ENCODE results near the gene PRODH.
"Not testable (repeated sequence)": the region's sequence is repeated elsewhere in the genome, so short reads cannot be mapped to it uniquely, and the experiment has no call there.

The PRODH gene

DNA sequence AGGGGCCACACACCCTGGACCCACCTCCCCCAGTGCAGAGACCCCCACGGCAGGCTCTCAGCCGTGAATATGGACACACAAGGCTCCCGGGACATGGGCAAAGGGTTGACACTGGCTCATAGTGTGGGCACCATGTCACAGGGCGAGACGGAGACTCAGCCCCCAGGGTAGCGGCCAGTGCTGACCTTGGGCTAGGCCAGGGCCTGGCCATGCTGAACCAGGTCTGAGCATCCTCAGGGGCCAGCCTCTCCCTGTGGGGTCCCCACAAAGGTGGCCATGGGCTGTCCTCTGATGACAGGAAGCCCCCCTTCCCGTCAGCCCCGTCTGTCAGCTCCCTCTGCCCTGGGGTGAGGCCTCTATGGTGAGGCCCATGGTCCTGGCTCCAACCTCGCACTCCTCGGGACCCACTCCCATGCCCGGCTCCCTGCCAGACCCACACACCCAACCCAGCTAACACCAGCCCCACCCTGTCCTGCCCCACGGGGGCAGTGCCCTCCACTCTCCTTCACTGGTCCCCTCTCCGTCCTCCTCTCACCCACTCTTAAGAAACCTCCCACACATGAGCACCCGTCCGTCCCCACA is 19.0 kb upstream of the PRODH start:
- DNase-seq (ENCODE audit: low read depth in 2 of 2, low spot score in 1 of 2) = no peak

DNA sequence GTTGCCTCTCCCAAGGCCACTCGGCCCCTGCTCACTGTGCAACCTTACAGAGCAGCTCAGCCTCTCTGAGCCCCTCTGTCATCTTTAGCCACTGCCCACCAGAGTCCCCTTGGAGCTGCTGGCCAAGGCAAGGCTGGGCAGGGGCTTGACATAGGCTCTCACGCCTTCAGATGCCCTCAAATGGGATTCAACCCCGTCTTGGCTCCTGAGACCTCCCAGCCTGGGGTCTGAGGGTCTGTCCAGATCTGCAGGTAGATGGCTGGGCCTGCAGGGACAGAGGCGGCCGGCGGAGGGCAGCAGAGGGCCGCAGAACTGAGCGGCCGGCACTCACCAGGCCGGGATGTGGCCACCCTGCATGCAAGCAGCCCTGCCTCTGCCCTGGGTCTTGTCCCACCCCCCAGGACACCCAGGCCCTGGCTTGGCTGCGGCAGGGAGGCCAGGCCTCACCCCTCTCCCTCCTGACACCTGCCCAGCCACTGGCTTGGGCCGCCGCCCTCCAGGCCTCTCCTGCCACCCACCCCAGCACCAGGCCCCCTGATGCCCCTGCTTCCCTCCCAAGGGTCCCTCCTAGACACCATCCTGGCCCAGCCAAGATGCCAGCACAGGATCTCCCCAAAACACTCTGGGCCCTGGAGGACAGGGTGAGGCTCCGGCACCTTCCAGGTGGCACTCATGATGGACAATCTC is 18.4 kb upstream of the PRODH start:
- peak in 1 of 2 donors; percentile 25 for DNase-seq (ENCODE audit: low read depth in 2 of 2, low spot score in 1 of 2)

DNA sequence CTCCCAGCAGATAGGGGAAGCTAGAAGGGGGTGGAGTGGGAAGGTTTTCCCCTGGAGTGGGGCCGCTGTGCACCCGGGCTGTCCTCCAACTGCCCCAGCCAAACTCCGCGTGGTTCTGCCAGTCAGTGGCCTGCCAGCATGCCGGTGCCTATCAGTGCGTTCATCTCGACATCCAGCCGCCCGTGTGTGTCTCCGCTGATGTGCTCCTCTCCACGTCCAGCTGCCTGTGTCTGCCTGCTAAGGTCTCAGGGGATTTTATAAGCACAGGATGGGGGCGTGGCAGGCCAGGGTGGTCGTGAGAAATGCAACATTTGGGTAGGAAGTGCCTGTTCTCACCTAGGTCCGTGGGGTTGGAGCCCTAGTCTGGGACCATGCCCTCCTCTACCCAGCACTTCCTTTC is 17.0 kb upstream of the PRODH start:
- DNase-seq (ENCODE audit: low read depth in 2 of 2, low spot score in 1 of 2) = not testable (repeated sequence)

DNA sequence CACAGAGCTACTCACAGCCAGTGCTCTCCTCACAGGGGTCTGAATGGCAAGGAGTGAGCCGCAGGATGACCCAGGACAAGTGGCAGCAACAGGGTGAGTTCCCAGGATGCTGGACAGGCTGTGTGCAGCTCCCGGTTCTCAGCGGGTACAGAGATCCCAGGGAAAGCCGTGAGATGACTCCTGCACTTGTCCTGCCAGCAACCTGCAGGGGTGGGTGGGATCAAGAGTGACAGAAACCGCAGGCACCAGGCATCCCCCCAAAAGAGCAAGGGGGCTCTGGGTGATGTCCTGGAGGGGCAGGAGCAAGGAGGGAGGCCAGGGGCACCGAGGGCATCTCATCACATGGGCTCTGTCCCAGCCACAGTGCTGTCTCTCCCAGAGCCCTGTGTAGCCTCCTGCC is 15.9 kb upstream of the PRODH start:
- DNase-seq (ENCODE audit: low read depth in 2 of 2, low spot score in 1 of 2) = no peak

DNA sequence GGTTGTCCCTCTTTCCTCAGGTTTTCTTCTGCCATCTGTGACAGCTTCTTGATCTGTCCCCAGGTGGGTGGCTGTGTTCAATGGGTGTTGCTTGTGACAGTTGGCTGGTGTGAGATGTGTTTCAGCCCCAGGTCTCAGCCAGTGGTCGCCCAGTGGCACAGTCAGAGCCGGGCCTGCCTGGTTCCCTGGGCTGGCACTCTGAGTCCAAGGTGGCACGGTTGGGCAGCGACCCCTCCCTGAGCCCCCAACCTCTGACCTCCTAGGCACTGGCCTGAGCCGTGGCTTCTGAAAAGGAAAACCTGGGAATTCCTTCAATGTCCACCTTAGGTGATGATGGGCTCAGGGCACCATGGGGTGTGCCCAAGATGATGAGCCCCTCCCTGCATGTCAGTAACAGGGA is 14.0 kb upstream of the PRODH start:
- DNase-seq (ENCODE audit: low read depth in 2 of 2, low spot score in 1 of 2) = no peak

DNA sequence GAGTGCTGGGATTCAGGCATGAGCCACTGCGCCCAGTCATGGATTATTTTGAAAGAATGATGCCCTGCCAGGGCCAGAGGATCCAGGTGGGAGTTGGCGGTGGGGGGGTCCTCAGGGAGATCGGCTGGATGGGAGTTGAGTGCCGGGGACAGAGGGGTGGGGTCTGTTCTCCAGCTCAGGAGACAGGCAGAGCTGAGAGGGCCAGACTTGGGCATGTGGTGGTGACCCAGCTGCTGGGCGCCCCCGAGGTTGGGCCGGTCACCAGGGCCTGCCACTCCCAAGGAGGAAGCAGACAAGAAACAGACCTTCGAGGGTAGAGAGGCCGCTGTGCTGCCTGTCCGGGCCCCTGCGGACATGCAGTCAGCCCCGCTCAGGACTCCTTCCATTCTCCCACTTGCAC is 11.8 kb upstream of the PRODH start:
- no peak for DNase-seq (ENCODE audit: low read depth in 2 of 2, low spot score in 1 of 2)

DNA sequence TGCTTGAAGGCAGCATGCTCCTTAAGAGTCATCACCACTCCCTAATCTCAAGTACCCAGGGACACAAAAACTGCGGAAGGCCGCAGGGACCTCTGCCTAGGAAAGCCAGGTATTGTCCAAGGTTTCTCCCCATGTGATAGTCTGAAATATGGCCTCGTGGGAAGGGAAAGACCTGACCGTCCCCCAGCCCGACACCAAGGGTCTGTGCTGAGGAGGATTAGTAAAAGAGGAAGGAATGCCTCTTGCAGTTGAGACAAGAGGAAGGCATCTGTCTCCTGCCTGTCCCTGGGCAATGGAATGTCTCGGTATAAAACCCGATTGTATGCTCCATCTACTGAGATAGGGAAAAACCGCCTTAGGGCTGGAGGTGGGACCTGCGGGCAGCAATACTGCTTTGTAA is 11.0 kb upstream of the PRODH start:
- DNase-seq (ENCODE audit: low read depth in 2 of 2, low spot score in 1 of 2) = not testable (repeated sequence)

DNA sequence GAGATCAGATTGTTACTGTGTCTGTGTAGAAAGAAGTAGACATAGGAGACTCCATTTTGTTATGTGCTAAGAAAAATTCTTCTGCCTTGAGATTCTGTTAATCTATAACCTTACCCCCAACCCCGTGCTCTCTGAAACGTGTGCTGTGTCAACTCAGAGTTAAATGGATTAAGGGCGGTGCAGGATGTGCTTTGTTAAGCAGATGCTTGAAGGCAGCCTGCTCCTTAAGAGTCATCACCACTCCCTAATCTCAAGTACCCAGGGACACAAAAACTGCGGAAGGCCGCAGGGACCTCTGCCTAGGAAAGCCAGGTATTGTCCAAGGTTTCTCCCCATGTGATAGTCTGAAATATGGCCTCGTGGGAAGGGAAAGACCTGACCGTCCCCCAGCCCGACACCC is 2.6 kb upstream of the PRODH start:
- DNase-seq (ENCODE audit: low read depth in 2 of 2, low spot score in 1 of 2) = not testable (repeated sequence)

DNA sequence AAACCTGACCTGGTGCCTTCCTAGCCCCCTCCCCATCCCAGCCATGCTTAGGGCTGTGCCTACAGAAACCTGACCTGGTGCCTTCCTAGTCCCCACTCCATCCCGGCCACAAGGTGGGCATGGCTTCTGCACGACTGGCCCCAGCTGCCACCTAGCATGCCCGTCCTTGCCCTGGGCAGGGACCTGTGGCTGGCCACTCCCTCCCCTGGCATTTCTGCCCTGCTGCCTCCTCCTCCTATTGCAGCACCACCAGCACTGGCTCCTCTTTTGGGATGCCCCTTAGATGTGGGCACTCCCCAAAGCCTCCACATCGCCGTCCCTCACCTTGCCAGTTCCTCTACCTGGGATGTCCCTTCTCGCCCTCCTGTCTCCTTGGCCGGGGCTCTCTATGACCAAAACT is 1.4 kb downstream of the PRODH start:
- not testable (repeated sequence) for DNase-seq (ENCODE audit: low read depth in 2 of 2, low spot score in 1 of 2)

DNA sequence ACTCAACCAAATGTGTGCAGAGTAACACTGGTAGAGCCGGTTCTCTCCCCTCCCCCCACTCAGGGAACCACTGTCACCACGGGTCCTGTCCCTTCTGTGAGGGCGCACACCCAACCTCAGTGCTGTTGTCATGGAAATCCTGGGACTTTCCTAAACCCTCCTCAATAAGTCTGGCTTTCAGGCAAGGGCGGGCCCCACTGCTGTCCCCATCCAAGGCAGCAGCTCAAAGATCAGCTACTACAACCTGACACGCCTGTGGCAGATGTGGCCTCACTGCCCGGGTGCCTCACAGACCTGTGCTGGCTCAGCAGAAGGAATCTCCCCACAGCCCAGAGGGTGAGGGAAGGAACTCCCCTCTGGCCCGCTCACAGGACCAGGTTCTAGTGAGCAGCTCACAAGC is 2.2 kb downstream of the PRODH start:
- DNase-seq (ENCODE audit: low read depth in 2 of 2, low spot score in 1 of 2) = no peak

DNA sequence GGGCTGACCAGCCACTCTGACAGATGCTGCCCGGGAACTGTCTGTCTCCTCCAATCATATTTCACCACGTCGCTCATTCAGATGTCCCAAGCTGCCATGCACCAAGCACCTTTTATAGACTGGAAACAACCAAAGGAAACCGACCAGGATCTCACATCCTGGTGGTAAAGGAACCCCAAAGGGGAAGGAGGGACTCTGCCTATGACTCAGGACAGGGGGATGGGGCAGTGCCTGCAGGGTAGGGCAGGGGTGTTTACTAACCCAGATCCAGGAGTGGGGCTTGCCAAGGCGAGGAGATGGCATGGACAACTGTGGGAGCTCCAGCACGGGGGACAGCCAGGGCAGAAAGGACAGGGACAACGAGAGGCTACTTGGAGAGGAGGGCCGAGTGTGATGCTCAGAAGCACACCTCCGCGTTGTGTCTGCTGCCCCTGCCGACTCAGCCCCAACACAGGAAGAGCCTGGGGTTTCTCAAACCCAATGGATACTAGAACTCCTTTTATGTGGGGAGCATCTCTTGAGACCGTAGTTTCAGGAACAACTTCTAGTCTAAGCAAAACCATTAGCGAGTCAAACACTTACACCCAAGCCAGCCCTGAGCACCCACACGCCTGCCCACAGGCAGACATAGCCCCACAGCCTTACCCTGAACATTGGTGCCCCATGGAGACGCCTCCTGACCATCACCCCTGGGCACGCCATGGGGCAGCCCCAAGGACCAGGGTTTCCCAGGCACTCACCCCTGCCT is 4.0 kb downstream of the PRODH start:
- no peak for DNase-seq (ENCODE audit: low read depth in 2 of 2, low spot score in 1 of 2)

DNA sequence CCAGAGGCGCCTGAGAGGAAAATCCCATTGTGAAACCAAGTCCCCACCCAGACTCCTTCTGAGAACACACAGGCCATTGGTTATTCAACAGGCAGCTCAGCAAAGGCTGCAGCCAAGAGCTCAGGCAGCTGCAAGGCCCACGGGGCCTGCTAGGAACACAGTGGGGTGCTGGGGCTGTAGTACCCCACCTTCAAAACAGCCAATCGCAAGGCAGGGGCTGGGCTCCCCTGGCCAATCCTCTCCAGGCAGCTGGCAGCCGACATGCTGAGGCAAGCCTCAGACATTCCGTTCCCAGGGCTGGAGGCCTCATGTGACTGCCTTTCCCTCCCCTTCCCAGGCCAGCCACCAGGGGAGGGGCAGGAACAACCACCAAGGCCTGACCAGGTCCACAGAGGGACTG is 6.6 kb downstream of the PRODH start:
- DNase-seq (ENCODE audit: low read depth in 2 of 2, low spot score in 1 of 2) = no peak

DNA sequence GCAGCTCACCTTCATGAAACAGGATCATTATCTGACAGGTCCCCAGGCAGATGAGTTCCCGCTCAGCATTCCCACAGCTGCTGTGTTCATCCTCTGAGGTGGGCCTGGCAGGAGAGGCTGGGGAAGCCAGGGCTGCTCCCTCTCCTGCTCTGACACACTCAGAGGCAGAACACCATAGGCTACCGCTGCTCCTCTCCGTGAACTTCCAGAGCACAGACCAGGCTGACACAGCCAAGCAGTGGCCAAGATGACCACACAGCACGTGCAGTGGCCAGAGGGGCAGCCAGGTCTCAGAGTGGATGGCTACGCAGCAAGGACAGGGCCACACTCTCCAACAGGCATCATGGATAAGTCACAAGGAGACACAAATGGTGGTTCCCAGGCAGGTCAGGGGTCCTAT is 8.5 kb downstream of the PRODH start:
- no peak for DNase-seq (ENCODE audit: low read depth in 2 of 2, low spot score in 1 of 2)

DNA sequence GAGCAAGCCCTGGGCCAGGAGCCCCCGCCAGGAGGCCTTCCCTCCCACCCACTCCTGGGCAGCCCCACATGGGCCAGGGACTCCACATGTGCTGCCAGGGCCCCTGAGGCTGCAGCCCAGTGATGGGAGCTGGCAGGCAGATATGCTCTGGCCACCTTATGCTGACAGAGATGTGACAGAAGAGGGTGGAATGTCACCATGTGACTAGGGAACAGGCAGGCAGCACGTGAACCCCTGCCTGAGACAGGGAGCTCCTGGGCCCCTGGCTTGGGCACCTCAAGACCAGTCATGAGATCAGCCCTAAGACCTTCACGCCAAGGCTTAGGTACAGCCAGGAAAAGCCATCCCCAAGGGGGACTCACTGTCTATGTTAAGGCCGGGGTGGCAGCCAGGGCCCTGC is 9.1 kb downstream of the PRODH start:
- DNase-seq (ENCODE audit: low read depth in 2 of 2, low spot score in 1 of 2) = no peak

DNA sequence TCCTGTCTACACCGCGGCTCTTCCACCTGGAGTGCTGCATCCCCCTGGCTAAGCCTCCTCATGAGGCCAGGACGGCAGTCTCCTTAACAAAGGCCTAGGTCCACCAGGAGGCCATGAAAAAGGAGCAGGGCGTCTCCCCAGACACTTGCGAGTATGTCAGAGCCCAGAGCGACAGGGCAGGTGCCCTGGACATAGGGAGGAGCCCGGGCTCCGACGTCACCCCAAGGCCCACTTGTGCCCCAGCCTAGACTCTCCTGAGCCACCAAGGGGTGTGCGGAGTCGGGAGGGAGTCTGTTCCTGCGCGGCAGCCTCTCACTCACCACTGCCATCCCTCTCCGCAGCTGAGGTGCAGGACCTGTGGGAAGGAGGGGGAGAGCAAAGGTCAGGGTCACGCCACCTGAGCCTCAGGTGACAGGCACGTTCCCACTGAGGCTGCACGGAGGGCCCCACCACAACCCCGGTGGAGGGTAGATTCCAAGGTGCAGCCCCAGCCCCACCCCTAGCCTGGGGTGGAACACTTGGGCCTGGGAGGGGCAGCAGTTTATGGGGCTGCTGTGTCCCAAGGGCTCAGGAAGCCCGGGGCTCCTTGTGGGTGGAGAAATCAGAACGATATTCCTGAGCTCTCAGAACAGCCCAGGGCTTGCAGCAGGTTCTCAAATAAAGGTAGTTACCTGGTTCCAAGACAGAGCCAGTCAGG is 10.6 kb downstream of the PRODH start:
- DNase-seq (ENCODE audit: low read depth in 2 of 2, low spot score in 1 of 2) = no peak

DNA sequence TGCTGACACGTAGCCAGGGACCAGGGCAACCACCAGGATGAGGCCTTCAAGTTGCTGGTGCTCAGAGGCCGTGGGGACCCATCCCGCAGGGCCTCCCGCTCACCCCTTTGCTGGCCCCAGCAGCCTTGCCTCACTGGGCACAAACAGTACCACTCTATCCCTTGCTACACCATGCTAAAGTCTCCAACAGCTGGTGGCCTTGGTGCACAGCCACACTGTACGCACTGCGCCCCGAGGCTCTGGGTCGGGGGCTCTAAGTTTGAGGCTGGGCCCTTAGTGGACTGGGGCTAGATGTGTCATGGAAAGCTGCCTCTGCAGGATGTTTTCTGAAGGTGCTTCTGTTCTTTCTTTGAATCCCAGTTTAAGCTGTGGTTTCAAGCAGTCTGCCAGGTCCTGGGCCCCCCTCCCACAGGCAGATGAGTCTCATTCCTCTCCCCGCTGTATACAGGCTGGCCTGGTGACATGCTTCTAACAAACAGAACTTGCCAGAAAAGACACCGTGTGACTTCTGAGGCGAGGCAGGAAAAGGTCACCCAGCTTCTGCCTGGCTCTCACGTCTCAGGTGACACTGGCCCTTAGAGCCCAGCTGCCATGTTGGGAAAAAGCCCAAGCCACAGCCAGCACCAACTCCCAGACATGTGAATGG is 15.7 kb downstream of the PRODH start:
- not testable (repeated sequence) for DNase-seq (ENCODE audit: low read depth in 2 of 2, low spot score in 1 of 2)

DNA sequence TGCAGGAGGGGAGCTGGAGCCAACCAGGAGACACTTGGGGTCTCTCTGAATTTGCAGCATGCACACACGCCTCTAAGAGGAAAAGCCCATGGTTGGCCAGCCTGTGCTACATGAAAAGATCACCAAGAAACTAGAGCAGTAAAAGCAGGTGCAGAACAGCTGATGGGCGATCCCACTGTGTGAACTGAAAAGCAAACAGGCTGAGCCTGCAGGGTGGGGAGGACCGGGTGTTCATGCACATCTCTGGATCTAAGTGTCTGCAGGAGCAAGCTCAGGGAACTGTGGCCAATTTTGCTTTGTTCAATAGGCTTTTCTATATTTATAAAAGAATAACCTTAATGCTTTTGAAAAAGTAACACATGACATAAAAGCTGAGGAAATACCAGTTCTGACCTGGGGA is 18.3 kb downstream of the PRODH start:
- DNase-seq (ENCODE audit: low read depth in 2 of 2, low spot score in 1 of 2) = not testable (repeated sequence)

DNA sequence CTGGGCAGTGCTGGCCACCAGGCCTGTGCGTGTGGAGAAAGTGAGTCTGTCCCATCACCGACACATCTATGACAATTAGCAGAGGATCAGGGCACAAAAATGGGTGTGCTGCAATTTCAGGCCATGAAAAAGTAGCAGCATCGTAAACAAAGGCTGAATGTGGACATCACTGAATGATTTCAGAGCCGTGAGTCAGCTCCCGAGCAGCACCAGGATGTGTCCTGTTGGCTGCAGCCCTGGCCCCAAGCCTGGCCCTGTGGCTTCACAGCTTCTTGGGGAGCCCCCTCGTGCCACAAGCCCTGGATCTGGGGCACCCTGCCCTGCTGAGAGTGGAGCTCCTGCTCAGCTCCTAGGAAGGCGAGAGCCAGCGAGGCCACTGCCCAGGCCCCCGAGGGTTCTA is 20.5 kb downstream of the PRODH start:
- DNase-seq (ENCODE audit: low read depth in 2 of 2, low spot score in 1 of 2) = not testable (repeated sequence)

DNA sequence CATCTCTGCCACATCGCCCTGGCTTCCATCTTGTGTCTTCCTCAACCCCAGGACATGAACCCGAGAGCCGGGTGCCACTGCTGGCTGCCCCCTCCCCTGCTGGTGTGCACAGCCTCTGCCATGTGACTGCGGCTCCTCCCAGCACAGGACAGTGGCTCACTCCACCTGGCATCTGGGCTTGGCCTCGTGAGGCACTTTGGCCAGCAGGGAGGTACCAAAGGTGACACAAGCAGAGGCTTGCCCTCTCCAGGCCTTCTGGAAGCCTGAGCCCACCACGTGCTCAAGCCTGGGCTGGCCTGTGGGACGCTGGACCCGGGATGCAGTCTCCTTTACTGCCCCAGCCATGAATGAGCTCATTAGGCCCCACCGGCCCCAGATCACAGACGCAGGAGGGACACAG is 21.5 kb downstream of the PRODH start:
- not testable (repeated sequence) for DNase-seq (ENCODE audit: low read depth in 2 of 2, low spot score in 1 of 2)

DNA sequence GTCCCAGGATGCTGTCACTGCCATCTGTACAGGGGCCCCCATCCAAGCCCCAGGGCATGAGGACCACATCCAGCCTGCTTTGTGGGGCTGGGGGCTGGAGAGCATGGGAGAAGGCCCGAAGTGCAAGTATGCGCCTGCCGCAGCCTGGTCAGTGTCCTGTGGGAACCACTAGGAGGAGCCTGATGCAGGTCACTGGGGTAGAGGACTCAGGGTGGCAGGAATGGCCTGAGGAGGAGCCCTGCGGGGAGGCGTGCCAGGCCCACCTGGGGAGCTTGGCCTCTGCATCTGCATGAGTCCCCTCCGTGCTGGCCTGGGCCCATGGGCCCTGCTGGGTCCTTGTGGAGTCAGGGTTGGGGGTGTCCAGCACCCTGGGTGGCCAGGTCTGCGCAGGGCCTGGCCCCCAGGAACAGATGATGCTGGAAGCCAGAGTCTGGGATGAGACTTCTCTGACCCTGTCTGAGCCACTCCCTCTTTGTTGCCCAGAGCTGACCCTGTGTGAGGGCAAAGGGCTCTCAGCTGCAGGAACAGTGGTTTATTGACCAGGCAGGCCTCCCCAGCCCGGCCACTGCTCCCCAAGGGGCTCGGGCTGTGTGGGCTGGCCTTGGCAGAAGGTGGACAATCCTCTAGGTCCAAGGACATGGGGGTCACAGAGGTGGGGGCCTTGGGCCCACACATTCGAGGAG is 23.7 kb downstream of the PRODH start:
- not testable (repeated sequence) for DNase-seq (ENCODE audit: low read depth in 2 of 2, low spot score in 1 of 2)

DNA sequence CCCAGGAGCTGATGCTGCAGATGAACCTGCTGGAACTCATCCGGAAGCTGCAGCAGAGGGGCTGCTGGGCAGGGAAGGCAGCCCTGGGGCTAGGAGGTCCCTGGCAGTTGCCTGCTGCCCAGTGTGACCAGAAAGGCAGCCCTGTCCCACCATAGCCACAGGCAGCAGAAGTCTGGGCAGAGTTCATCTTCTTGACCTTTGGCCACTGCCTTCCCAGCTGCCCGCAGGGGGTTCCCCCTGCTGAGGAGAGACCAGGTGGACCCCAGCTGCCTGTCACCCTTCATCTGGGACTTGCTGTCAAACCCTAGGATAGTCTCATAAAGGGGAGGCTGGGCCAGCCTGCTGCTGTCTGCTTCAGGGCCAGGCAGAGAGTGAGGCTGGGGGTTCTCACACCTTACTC is 24.6 kb downstream of the PRODH start:
- not testable (repeated sequence) for DNase-seq (ENCODE audit: low read depth in 2 of 2, low spot score in 1 of 2)
